Endothelial cell of umbilical vein (primary cell): Measurements from ENCODE around the gene UBAC1.

Source experiments
- EZH2 ChIP-seq: IDR thresholded peaks from 2 replicates; pipeline ENCODE4 v1.6.1; 2012; ENCODE audit warnings: borderline replicate concordance, low read depth, mild to moderate bottlenecking, moderate library complexity, low read length, inconsistent platforms; ENCODE audit not compliant: severe bottlenecking
- FOS ChIP-seq: IDR thresholded peaks from 2 replicates; pipeline ENCODE4 v1.6.1; 2011; ENCODE audit warnings: mild to moderate bottlenecking, low read length, moderate library complexity, borderline replicate concordance; ENCODE audit not compliant: insufficient read depth
- GATA2 ChIP-seq: IDR thresholded peaks from 2 replicates; pipeline ENCODE4 v1.7.0; 2011; ENCODE audit warnings: low read depth, mild to moderate bottlenecking, moderate library complexity, mixed read lengths, low read length; ENCODE audit not compliant: insufficient read length, insufficient read depth
- JUN ChIP-seq: IDR thresholded peaks from 2 replicates; pipeline ENCODE4 v1.6.1; 2011; ENCODE audit warnings: borderline replicate concordance, low read depth; ENCODE audit not compliant: insufficient read length, insufficient read depth
- MAX ChIP-seq: IDR thresholded peaks from 2 replicates; pipeline ENCODE4 v1.6.1; 2011; ENCODE audit not compliant: insufficient read depth, insufficient read length
- MYC ChIP-seq: IDR thresholded peaks from one replicate; pipeline ENCODE4 v1.6.1; 2011; ENCODE audit warnings: mild to moderate bottlenecking, low read depth, low read length
- POLR2A ChIP-seq: IDR thresholded peaks from 2 replicates; pipeline ENCODE4 v1.6.1; 2012; ENCODE audit warnings: low read depth, mild to moderate bottlenecking, control low read depth, low read length
- POLR2AphosphoS5 ChIP-seq: IDR thresholded peaks from 2 replicates; pipeline ENCODE4 v1.6.1; 2012; ENCODE audit warnings: low read depth, mild to moderate bottlenecking, control low read depth, low read length, moderate library complexity; ENCODE audit not compliant: insufficient read depth
- TF ChIP-seq, protein P1 (sequence below), 2 donors: IDR thresholded peaks; 1 replicate in 1 of 2; 2 replicates in 1 of 2; pipeline ENCODE4 v1.5.1; 2011; ENCODE audit warnings: low read length in 2 of 2, mild to moderate bottlenecking in 2 of 2, moderate library complexity in 2 of 2, control low read depth in 1 of 2, inconsistent platforms in 1 of 2, low read depth in 1 of 2; ENCODE audit not compliant: insufficient read depth in 1 of 2; ENCODE audit errors: extremely low read depth in 1 of 2

GRCh38 chr9:135969064-135969683 lies 8.0 kb upstream of the UBAC1 start:
- TF ChIP-seq JUN (peak; percentile 64), EZH2 (no peak), POLR2AphosphoS5 (peak; percentile 78), POLR2A (no peak), MAX (no peak), GATA2 (peak; percentile 40), FOS (peak; percentile 63), MYC (no peak)
- TF ChIP-seq, protein P1, sequence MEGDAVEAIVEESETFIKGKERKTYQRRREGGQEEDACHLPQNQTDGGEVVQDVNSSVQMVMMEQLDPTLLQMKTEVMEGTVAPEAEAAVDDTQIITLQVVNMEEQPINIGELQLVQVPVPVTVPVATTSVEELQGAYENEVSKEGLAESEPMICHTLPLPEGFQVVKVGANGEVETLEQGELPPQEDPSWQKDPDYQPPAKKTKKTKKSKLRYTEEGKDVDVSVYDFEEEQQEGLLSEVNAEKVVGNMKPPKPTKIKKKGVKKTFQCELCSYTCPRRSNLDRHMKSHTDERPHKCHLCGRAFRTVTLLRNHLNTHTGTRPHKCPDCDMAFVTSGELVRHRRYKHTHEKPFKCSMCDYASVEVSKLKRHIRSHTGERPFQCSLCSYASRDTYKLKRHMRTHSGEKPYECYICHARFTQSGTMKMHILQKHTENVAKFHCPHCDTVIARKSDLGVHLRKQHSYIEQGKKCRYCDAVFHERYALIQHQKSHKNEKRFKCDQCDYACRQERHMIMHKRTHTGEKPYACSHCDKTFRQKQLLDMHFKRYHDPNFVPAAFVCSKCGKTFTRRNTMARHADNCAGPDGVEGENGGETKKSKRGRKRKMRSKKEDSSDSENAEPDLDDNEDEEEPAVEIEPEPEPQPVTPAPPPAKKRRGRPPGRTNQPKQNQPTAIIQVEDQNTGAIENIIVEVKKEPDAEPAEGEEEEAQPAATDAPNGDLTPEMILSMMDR (IDR thresholded peaks at IDR 0.05; ENCODE audit: extremely low read depth in 1 of 2, insufficient read depth in 1 of 2, low read depth in 1 of 2, low read length in 2 of 2): no peak
